SK-N-SH (cell line): ENCODE results near the gene PKP4. TPM values are rescaled to one million over a fixed set of nuclear protein-coding genes. Genes with fewer than 3 reads are reported as not detected.

Experiments
- CTCF ChIA-PET: fragments of 300-600, 350-600 bp; formaldehyde crosslinking; extraction: SDS; loops from one replicate; lab custom pipeline; 2021; lab: Yijun Ruan, JAX
- POLR2A ChIA-PET: fragments of 350-600 bp; sonication (Branson Sonifier 250); formaldehyde crosslinking; extraction: SDS; loops from one replicate; lab custom pipeline; 2020; ENCODE audit warnings: antibody characterized with exemption, inconsistent platforms; lab: Yijun Ruan, JAX
- DNase-seq: peaks from one replicate; pipeline ENCODE4 v3.0.0; 2012
- H2AFZ ChIP-seq: fragments of 200-600 bp; sonication (generic); 2 replicates; pipeline ENCODE4 v1.8.1; 2016; ENCODE audit warnings: antibody characterized with exemption, mild to moderate bottlenecking, low read depth
- H3F3A ChIP-seq: fragments of 200-600 bp; sonication (generic); replicated peaks from 2 replicates; pipeline ENCODE3; 2016; ENCODE audit warnings: antibody characterized with exemption, mild to moderate bottlenecking; ENCODE audit not compliant: insufficient read depth
- H3K27ac ChIP-seq, 2 experiments: fragments of 200-500 bp in 1 of 2; fragments of 200-600 bp in 1 of 2; sonication (Bioruptor generic) in 1 of 2; sonication (generic), shearing (Covaris generic) in 1 of 2; 2 replicates each; pipeline versions ENCODE4 v1.5.1 to v1.6.1; 2014 to 2016; ENCODE audit warnings: low read depth in 2 of 2, inconsistent platforms in 1 of 2, low read length in 1 of 2, mild to moderate bottlenecking in 1 of 2, mixed read lengths in 1 of 2
- H3K27me3 ChIP-seq: fragments of 200-600 bp; sonication (generic), shearing (Covaris generic); 2 replicates; pipeline ENCODE4 v1.6.1; 2016; ENCODE audit warnings: mixed run types; ENCODE audit not compliant: insufficient read depth
- H3K36me3 ChIP-seq, 2 experiments: fragments of 200-500 bp in 1 of 2; fragments of 200-600 bp in 1 of 2; sonication (Bioruptor generic) in 1 of 2; sonication (generic) in 1 of 2; replicated peaks in 1 of 2; 2 replicates each; pipeline versions ENCODE3 to v1.5.1; 2014 to 2016; ENCODE audit warnings: low read length in 1 of 2, mild to moderate bottlenecking in 1 of 2; ENCODE audit not compliant: insufficient read depth in 2 of 2, control insufficient read depth in 1 of 2
- H3K4me1 ChIP-seq, 2 experiments: fragments of 200-500 bp in 1 of 2; fragments of 200-600 bp in 1 of 2; sonication (Bioruptor generic) in 1 of 2; sonication (generic), shearing (Covaris generic) in 1 of 2; 2 replicates each; pipeline versions ENCODE4 v1.5.1 to v1.6.1; 2014 to 2016; ENCODE audit warnings: low read depth in 1 of 2, low read length in 1 of 2, mixed run types in 1 of 2; ENCODE audit not compliant: insufficient read depth in 2 of 2, control insufficient read depth in 1 of 2
- H3K4me2 ChIP-seq: fragments of 200-600 bp; sonication (generic), shearing (Covaris generic); 2 replicates; pipeline ENCODE4 v1.6.1; 2017; ENCODE audit warnings: mixed run types
- H3K4me3 ChIP-seq, 2 experiments: fragments of 200-500 bp in 1 of 2; fragments of 200-600 bp in 1 of 2; sonication (Bioruptor generic) in 1 of 2; sonication (generic), shearing (Covaris generic) in 1 of 2; 2 replicates each; pipeline versions ENCODE4 v1.5.1 to v1.8.1; 2014 to 2016; ENCODE audit warnings: low read depth in 2 of 2, inconsistent platforms in 1 of 2, low read length in 1 of 2, mild to moderate bottlenecking in 1 of 2, mixed read lengths in 1 of 2, moderate library complexity in 1 of 2
- H3K79me2 ChIP-seq: fragments of 200-600 bp; sonication (generic); 2 replicates; pipeline ENCODE4 v1.8.1; 2017; ENCODE audit warnings: mild to moderate bottlenecking; ENCODE audit not compliant: insufficient read depth
- H3K9ac ChIP-seq: fragments of 200-600 bp; sonication (generic); 2 replicates; pipeline ENCODE4 v1.6.1; 2017; ENCODE audit warnings: mixed run types
- H3K9me2 ChIP-seq: fragments of 200-600 bp; sonication (generic); 2 replicates; pipeline ENCODE4 v1.6.1; 2017; ENCODE audit warnings: mixed run types
- H3K9me3 ChIP-seq: fragments of 200-600 bp; sonication (generic); 2 replicates; pipeline ENCODE4 v1.6.1; 2017; ENCODE audit warnings: mixed run types, mild to moderate bottlenecking, moderate library complexity
- H4K20me1 ChIP-seq: fragments of 200-600 bp; sonication (generic); 2 replicates; pipeline ENCODE4 v1.6.1; 2017; ENCODE audit warnings: mild to moderate bottlenecking, mixed run types; ENCODE audit not compliant: insufficient read depth
- CHD2 ChIP-seq: fragments of 150-350 bp; IDR thresholded peaks from 2 replicates; pipeline ENCODE4 v1.6.1; 2018; ENCODE audit warnings: low read length; ENCODE audit not compliant: partially characterized antibody
- ELF1 ChIP-seq: IDR thresholded peaks from 2 replicates; pipeline ENCODE4 v1.4.0; 2012
- EP300 ChIP-seq, 2 experiments: IDR thresholded peaks; 2 replicates each; pipeline versions ENCODE4 v1.4.0 to v1.6.1; 2012; ENCODE audit warnings: borderline replicate concordance in 1 of 2, low read depth in 1 of 2, low read length in 1 of 2
- FOXJ3 ChIP-seq: sonication (generic); formaldehyde crosslinking; IDR thresholded peaks from 2 replicates; pipeline ENCODE4 v1.5.1; 2020; ENCODE audit warnings: mild to moderate bottlenecking, missing genetic modification reagents
- GATA2 ChIP-seq: sonication (generic); formaldehyde crosslinking; IDR thresholded peaks from 2 replicates; pipeline ENCODE4 v1.5.0; 2020; ENCODE audit warnings: mild to moderate bottlenecking, missing genetic modification reagents
- NFIC ChIP-seq: IDR thresholded peaks from 2 replicates; pipeline ENCODE4 v1.4.0; 2012; ENCODE audit warnings: borderline replicate concordance
- NRF1 ChIP-seq: IDR thresholded peaks from 2 replicates; pipeline ENCODE4 v1.6.1; 2012; ENCODE audit warnings: low read depth, mild to moderate bottlenecking, low read length
- PBX3 ChIP-seq: IDR thresholded peaks from 2 replicates; pipeline ENCODE4; 2012
- POLR2AphosphoS5 ChIP-seq: IDR thresholded peaks from 2 replicates; pipeline ENCODE4 v1.6.1; 2012; ENCODE audit warnings: low read depth, low read length
- RAD21 ChIP-seq: IDR thresholded peaks from 2 replicates; pipeline ENCODE4 v1.6.1; 2012; ENCODE audit warnings: mild to moderate bottlenecking, low read length
- RCOR1 ChIP-seq: fragments of 150-350 bp; IDR thresholded peaks from 2 replicates; pipeline ENCODE4 v1.6.1; 2017; ENCODE audit warnings: antibody characterized with exemption, low read length
- REST ChIP-seq: IDR thresholded peaks from 2 replicates; pipeline ENCODE4 v1.6.1; 2012; ENCODE audit warnings: mild to moderate bottlenecking, low read depth, low read length, moderate library complexity
- RFX5 ChIP-seq: IDR thresholded peaks from 2 replicates; pipeline ENCODE4 v1.6.1; 2012; ENCODE audit warnings: mild to moderate bottlenecking, improper control_type of control experiment, low read length
- RXRA ChIP-seq: IDR thresholded peaks from 2 replicates; pipeline ENCODE4 v1.4.0; 2012; ENCODE audit warnings: low read depth, mild to moderate bottlenecking, borderline replicate concordance
- SIN3A ChIP-seq: IDR thresholded peaks from 2 replicates; pipeline ENCODE4 v1.6.1; 2012; ENCODE audit warnings: low read depth, mild to moderate bottlenecking, low read length, moderate library complexity, borderline replicate concordance
- TCF12 ChIP-seq: IDR thresholded peaks from 2 replicates; pipeline ENCODE4 v1.4.0; 2012
- USF2 ChIP-seq: fragments of 150-350 bp; IDR thresholded peaks from 2 replicates; pipeline ENCODE4 v1.6.1; 2017; ENCODE audit warnings: antibody characterized with exemption, low read length, low read depth, borderline replicate concordance
- WGBS: methylation state at CpG from one replicate; pipeline ENCODE4 v1.1.6; 2017; ENCODE audit warnings: low lambda C conversion rate; 5-methylcytosine and 5-hydroxymethylcytosine counted together
- polyA plus RNA-seq, 3 experiments: library from polyadenylated mRNA; depleted of rRNA; stranded (reverse); fragments of >200 nt; gene quantifications; 2 replicates each; pipeline ENCODE4 v1.2.3, GENCODE V29; 2012
- TF ChIP-seq, protein P1 (sequence below): IDR thresholded peaks from 2 replicates; pipeline ENCODE4 v1.4.0; 2012; ENCODE audit warnings: low read depth, borderline replicate concordance
- TF ChIP-seq, protein P2 (sequence below): IDR thresholded peaks from 2 replicates; pipeline ENCODE4 v1.4.0; 2012; ENCODE audit warnings: low read depth
- TF ChIP-seq, protein P3 (sequence below): fragments of 150-350 bp; IDR thresholded peaks from 2 replicates; pipeline ENCODE4 v1.6.1; 2016; ENCODE audit warnings: mild to moderate bottlenecking, low read depth, low read length

Gene PKP4
- polyA plus RNA-seq, 1 of the 3 experiments (the other 2 are of a cell fraction), result 10.9 TPM

DNA sequence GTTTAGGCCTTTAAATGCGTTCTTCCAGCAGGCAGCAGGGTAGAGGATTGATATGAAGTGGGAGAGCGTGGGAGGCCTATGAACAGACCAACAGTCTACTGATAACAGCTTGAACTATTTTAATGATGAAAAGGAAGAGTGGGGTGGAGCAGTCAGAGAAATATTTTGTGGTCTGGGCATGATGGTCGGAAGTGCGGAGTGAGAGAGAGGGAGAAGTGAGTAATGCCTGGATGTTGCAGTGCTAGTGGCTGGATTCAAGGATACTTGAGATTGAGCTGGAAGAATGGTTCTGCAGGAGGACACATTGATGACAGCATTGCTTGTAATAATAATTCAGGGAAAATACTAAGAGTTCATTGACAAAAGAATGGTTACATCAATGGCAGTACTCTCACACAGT, 187.4 kb downstream of the PKP4 start (continued):
- TF ChIP-seq NFIC (no peak), TCF12 (no peak), GATA2 (CRISPR knock-in tag) (no peak), RCOR1 (no peak)

DNA sequence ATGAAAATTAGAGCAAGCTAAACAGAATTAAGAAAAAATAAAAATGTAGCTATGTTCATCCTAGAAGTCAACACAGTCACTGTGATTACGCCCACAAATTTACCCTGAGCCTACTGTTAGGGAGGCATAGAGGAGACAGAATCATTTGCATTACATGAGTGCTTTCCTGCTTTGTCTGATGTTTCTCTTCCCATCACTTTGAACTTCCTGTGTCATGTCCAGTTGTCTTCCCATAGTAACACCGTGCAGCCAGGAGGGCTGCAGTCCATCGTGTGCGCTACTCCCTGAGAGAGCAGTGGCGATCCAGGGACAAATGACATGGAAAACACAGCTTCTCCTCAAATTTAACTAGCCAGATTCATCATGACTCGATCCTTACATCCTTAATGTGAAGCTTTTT, 188.5 kb downstream of the PKP4 start:
- CTCF ChIA-PET, result interaction anchor here (0.9 to 1.6 kb wide), 3 partner anchors 10 to 109 kb away, joined by 3 read pairs; no protein-coding TSS in a partner anchor
- Histone ChIP-seq H3F3A (no peaks in the 10 kb centered on the region), H3K9me2 (no peaks in the 10 kb centered on the region), H3K27ac (no peak overlapping the region), H3K9ac (no peak overlapping the region), H2AFZ (no peak overlapping the region), H4K20me1 (no peaks in the 10 kb centered on the region), H3K36me3 (peaks cover 4% of the 10 kb centered on the region in 2 experiments)
- TF ChIP-seq USF2 (no peak), POLR2AphosphoS5 (no peak), RFX5 (no peak), SIN3A (no peak), EP300 (IDR thresholded peaks at IDR 0.05; ENCODE audit: borderline replicate concordance in 1 of 2, low read depth in 1 of 2, low read length in 1 of 2) (no peak), NRF1 (no peak), ELF1 (no peak), FOXJ3 (CRISPR knock-in tag) (no peak), PBX3 (no peak), RXRA (no peak), CHD2 (no peak), REST (no peak), RAD21 (no peak)
- TF ChIP-seq, protein P1, sequence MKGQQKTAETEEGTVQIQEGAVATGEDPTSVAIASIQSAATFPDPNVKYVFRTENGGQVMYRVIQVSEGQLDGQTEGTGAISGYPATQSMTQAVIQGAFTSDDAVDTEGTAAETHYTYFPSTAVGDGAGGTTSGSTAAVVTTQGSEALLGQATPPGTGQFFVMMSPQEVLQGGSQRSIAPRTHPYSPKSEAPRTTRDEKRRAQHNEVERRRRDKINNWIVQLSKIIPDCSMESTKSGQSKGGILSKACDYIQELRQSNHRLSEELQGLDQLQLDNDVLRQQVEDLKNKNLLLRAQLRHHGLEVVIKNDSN, result no peak
- TF ChIP-seq, protein P2, sequence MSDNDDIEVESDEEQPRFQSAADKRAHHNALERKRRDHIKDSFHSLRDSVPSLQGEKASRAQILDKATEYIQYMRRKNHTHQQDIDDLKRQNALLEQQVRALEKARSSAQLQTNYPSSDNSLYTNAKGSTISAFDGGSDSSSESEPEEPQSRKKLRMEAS, result no peak
- TF ChIP-seq, protein P3, sequence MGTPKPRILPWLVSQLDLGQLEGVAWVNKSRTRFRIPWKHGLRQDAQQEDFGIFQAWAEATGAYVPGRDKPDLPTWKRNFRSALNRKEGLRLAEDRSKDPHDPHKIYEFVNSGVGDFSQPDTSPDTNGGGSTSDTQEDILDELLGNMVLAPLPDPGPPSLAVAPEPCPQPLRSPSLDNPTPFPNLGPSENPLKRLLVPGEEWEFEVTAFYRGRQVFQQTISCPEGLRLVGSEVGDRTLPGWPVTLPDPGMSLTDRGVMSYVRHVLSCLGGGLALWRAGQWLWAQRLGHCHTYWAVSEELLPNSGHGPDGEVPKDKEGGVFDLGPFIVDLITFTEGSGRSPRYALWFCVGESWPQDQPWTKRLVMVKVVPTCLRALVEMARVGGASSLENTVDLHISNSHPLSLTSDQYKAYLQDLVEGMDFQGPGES, result no peak
- TF ChIP-seq, all 33 proteins: peak for 0
- WGBS, result 94% methylated on average over 6 of the region's 6 CpGs
- DNase-seq, result no peak
- Histone ChIP-seq H3K9me3 (no peaks in the 10 kb centered on the region), H3K4me2 (no peak overlapping the region), H3K4me1 (no peaks in the 10 kb centered on the region), H3K4me3 (no peak overlapping the region), H3K27me3 (no peaks in the 10 kb centered on the region), H3K79me2 (no peaks in the 10 kb centered on the region)
- POLR2A ChIA-PET, result no interaction called here
